Putamen (tissue), 1 donor: ENCODE data around the gene SH2D4B.
"Not testable (repeated sequence)": the region's sequence is repeated elsewhere in the genome, so short reads cannot be mapped to it uniquely, and the experiment has no call there.

Experiments used
- DNase-seq: peaks from one replicate; pipeline ENCODE4 v3.0.0-alpha.2; 2016; ENCODE audit warnings: low spot score

Gene SH2D4B

GRCh38 chr10:80524190-80524909 lies 13.4 kb upstream of the SH2D4B start:
- DNase-seq, result no peak

- DNase-seq, result no peak
Observed at GRCh38 chr10:80526218-80526617, 11.5 kb upstream of the SH2D4B start.

GRCh38 chr10:80526742-80527141 lies 11.0 kb upstream of the SH2D4B start:
- DNase-seq, result no peak

DNA sequence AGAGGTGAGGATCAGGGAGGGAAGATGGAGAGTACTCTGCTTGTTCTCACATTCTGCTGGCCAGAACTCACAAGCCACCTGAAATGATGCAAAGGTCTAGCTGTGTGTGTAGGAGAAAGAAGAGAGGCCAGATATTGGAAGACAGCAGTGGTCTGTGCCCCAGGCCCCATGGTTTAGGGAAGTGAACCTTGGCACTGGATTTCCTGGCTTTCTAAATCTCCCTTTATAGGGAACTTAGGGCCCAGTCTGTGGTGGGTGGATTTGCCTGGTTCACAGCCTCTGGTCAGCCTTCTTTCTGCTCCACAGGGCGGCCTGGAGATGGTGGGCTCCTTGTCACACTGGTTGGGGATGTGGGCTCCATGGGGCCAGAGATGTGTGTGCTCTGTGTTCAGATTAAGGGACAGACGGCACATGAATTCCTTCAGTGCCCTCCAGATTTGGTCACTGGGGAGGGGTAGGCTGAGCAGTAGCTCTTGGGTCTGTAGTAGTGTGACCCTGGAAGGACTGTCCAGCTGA lies 9.5 kb upstream of the SH2D4B start:
- no peak for DNase-seq

DNA sequence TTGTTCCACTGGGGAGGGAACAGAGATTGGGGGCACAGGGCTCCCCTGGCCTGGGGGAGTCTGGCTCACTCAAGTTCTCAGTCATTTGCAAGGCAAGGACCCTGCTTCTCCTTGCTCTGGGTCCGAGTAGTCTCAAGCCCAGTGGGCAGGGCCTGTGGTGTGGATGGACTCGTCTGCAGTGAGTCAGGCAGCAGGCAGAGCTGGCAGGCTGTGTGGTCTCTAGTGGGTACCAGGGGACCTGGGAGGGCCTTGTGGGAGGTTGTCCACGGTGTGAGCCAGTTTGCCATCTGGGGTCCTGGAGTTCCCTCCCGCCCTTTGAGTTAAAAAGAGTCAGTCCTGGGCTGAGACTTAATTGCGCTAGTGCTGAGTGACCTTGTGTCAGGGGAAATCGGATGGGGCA lies 8.8 kb upstream of the SH2D4B start:
- no peak for DNase-seq

DNA sequence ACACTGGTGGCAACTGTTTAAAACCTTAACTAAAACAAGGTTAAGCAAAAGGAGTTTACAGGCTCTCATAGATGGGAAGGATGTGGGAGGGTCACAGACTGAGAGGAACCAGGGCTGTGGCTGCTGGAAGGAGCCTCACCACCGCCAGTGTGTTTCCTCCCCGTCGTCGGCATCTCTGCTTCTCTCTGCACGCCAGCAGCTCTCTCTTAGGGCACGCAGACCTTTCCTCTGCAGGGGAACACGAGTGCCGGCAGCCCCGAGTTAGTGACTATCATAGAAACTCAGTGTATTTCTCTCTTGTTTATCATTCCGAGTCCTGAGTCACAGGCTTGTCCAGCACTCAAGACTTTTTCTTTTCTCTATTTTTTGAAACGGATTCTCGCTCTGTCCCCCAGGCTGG lies 8.1 kb upstream of the SH2D4B start:
- no peak for DNase-seq

DNA sequence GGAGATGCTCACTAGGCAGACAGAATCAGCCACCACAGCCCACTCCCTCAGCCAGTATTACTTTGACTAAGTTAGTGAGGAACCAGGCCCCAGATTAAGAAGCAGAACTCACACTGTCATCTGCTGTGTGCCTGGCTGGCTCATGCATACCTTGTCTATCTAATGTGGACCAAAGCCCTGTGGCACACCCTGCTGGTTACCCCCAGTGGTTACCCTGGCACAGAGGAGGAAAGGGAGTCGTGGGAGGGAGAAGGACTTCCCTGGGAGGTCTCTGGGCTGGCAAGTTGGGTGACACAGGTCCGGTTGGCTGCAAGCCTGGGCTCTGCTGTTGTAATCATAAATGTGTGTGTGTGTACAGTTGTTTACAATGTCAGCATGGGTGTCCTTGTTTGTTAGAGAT lies 7.5 kb upstream of the SH2D4B start:
- DNase-seq, result no peak

DNA sequence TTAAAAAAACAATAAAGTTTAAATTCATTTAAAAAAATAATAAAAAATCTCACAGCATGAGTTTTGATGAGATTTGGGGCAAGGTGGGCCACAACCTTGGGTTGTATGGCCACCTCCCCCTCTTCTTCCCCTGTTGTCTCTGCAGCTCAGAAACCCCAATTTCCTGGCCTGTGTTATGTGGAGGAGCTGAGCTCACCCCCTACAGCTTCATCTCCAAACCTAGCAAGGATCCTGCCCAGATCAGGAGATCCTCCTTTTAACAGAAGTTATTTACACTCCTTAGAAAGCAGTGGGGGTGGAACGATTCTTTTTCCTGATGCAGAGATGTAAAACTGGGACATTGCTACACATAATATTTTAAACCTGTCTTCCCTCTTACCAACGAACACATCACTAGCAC lies 6.9 kb upstream of the SH2D4B start:
- DNase-seq, result no peak

DNA sequence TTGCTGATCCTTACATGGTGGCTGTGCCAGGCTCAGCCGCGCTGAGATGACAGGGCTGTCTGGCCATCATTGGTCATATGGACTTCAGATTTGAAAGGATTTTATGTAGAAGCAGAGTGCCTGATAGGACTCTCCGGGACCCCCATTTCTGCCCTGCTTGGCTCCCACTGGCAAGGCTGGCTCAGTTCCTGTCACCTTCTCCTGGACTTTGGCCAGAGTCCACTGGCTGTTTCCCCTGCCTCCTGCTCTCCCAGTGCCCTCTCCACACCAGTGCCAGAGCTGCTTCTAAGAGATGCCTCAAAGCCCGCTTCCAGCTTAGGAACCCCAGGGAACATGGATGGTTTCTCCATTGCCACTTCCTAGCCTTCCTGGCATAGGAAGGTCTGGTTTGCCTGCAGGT lies 5.1 kb upstream of the SH2D4B start:
- no peak for DNase-seq

DNA sequence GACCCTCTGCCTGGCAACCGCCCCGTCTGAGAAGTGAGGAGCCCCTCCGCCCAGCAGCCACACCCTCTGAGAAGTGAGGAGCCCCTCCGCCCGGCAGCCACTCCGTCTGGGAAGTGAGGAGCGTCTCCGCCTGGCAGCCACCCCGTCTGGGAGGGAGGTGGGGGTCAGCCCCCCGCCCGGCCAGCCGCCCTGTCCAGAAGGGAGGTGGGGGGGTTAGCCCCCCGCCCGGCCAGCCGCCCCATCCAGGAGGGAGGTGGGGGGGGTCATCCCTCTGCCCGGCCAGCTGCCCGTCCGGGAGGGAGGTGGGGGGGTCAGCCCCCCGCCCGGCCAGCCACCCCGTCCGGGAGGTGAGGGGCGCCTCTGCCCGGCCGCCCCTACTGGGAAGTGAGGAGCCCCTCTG lies 3.6 kb upstream of the SH2D4B start:
- not testable (repeated sequence) for DNase-seq

DNA sequence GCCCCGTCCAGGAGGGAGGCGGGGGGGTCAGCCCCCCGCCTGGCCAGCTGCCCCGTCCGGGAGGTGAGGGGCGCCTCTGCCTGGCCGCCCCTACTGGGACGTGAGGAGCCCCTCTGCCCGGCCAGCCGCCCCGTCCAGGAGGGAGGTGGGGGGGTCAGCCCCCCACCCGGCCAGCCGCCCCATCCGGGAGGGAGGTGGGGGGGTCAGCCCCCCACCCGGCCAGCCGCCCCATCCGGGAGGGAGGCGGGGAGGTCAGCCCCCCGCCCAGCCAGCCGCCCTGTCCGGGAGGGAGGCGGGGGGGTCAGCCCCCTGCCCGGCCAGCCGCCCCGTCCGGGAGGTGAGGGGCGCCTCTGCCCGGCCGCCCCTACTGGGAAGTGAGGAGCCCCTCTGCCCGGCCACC lies 3.1 kb upstream of the SH2D4B start:
- DNase-seq, result not testable (repeated sequence)

DNA sequence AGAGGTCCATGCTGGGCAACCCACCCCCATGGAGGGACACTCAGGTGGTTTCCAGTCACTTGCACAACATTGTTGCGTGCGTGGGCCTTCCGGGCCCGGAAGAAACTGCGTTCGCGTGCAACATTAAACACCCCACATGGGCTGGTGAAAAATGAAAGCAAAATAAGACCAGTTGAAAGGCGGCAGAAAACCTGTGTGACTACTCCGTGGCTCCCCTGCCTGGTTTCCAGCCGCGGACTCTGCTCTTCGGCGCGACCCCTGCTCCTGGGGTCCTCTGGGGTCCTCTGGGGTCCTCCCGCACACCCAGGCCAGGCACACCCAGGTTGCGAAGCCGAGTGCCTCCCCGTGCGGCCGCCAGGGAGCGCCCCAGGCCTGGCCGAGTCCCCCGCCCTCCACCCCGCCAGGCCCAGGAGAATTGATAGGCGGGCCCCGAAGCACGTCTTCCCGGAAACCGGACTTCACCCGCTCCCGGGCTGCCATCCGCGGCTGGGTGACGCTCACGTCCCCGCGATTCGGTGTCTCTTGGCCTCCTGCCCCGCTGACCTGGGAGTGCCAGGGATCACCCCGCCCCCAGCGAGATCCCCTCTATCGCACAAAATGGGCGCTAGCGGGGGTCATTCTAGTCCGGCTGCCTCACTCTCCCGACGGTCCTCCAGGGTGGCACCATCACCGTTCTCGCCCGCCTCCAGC lies 1.9 kb upstream of the SH2D4B start:
- DNase-seq, result no peak

DNA sequence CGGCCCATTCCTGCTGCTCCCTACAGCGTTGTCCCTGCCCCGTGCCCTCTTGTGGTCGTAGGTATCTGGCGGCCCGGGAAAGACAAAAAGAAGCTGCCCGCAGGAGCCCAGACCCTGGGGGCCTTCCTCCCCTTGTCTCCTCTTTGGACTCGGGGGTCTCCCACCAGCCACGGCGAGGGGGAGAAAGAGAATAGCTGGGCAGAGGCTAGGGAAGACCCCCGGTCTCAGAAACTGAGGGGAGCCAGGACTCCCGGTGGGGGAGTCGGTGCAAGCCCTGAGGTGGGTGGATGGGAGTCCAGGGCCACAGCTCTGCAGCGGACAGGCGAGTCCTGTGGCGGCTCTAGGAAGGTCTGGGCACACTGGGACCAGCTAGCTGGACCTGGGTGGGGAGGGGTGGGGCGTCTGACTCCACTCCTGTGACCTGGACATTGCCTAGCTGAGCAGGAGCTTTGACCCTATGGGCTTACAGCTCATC lies 1.3 kb upstream of the SH2D4B start:
- no peak for DNase-seq

- no peak for DNase-seq
Observed at GRCh38 chr10:80537086-80537735, 491 bp upstream of the SH2D4B start.

DNA sequence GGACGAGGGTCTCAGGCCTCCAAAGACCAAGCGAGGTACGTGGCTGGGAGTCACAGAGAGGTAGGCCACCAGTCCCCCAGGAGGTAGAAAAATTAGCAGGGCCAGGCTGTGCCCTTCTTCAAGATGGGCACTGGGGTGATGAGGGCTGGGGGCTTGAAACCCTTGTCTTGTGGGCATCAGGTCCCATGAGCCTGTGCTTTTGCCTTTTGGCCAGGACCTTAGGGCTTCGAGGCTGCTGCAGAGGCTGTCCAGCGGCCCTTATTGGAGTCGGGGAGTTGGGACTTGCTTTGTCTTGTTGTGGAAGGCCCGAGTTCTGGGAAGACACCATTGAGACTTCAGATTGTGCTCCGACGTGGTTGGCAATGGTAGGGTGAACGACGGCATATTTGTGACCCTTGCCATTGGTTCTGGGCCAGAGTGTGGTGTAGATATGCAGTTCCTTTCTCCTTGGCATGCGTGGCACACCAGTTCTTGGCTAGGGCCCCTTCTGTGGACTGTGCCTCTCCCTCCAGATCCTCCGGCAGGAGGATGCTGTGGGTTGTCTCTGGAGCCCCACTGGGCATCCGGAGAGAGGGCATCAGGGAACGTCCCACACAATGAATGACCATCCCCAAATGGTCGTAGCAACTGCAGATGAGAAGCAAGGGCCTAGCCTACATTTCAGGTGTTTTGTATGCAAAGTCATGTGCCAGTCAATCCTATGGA lies 931 bp downstream of the SH2D4B start:
- no peak for DNase-seq

DNA sequence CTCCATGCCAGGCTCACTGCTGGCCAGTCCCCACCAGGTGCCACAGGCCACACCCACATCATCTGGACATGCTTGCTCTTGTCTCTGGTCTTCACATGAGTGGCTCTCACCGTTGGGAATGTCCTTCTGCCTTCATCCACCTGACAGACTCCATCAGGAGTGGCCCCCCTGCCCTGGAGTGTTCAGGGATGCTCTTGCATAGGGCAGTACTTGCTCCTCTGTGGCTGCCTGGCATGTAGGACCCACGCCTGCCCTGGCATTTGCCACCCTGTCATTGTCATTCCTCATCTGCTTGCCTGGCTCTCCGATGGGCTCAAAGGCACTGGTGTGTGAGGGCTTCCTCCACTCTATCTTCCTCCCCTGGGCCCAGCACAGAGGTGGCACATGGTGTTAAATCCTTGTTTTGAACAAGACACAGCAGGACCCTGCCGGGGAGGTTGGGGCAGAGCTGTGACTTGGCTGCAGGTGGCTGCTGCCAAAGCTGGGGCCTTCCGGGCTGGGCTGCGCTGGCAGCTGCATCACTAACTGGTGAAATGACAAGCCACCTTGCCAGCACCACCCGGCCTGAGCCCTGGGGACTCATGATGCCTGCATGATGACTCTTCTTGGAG lies 1.8 kb downstream of the SH2D4B start:
- DNase-seq, result no peak

DNA sequence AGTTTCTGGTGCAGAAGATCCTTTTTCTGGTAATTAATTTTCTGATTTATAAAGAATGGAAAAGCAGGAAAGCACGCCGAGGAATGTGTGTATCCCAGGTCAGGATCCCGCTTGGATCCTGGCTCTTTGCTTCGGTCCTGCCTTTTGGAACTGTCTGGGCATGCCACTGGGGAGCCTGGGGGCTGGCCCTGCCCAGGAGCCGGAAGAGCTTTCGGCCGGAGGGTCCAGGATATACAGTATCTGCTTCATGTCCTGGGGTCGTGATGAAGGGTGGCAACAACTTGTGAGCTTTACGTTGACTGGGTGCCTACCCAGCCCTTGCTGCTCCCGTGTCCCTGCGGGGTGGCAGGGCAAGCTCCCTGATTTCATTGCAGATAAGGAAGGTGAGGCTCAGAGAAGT lies 2.4 kb downstream of the SH2D4B start:
- DNase-seq, result no peak

DNA sequence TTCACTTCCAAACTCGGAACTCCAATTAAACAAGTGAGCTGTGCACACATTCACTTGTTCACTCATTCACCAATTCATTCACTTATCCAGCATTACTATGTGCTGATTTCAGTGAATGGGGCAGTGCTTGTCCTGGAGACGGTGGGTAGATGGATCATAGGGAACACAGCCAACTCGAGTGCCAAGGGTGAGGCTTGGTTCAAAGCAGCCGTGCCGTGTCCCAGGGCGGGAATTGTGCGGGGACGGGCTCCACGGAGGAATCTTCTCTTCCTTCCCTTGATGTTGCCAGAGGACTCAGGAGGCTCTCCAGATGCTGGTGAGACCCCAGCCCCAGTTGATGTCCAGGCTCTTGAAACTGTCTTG lies 2.9 kb downstream of the SH2D4B start:
- no peak for DNase-seq

DNA sequence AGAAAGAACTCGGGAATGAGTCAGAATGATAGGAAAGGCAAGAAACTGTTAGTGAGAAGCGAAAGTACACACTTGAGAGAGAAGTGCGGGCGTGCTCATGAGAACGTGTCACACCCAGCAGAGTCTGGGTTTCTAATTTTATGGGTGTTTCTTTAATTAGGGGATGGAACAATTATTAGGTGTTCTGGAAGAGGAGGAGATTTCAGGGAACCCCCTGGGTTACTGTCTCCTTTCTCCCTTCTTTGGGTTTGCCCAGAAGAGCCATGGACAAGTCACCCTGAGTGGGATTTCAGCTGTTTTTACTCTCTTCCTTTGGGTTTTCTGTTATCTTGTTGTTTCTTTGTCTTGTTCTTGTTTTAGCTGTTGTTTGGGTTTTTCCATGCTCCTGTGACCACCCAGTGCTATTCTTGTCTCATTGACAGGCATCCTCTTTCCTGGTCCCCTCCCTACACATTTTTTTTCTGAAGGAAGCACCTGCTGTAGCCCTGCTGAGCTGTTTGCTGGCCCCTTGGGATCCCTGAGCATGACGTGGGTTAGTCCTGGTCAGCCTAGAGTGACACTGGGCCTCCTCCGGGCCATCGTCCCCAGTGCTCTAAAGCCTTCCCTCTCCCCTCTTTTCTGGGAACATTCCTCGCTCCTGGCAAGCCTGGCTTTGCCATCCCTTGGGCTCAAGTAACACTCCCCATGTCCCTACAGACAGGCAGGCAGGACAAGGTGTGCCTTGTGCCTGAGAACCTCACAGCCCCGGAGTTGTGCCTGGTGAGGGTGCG lies 3.5 kb downstream of the SH2D4B start:
- DNase-seq, result no peak

- no peak for DNase-seq
Observed at GRCh38 chr10:80542053-80542452, 4.4 kb downstream of the SH2D4B start.

DNA sequence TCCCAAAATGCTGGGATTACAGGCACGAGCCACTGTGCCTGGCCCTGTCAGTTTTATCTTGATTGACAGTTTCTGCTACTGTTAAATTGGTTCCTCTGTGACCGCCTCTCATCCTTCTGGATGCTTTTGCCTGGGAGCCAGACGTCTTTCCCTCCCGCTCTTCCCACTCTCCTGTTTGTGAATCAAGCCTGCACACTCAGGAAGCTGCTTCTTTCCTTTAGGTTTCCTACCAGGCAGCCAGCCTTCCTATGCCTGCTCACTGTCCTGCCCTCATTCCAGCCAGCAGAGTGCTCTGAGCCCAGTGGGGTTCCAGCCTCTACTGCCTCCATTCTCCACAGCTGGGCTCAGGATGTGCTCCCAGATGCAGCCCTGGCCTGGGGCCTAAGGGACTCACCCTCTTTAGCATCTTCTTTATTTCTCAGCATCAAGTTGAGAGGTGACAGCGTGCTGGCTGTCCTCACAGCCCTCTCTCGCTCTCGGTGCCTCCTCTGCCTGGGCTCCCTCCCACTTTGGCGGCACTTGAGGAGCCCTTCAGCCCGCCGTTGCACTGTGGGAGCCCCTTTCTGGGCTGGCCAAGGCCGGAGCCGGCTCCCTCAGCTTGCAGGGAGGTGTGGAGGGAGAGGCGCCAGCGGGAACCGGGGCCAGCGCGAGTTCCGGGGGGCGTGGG lies 5.1 kb downstream of the SH2D4B start:
- no peak for DNase-seq
